ENCODE results near the gene SPOUT1. TPM values are rescaled to one million over a fixed set of nuclear protein-coding genes. Genes with fewer than 3 reads are reported as not detected.
A peak's percentile ranks its signal among the peaks of the same experiment; 100 is the strongest.

The SPOUT1 gene
- total RNA-seq, 1 experiment from 2014 or later: 70.4 TPM

- ATAC-seq (peak; percentile 59), DNase-seq (ENCODE audit: low read depth, low spot score) (no peak)
- intact Hi-C loops (cut with micrococcal nuclease): no loop called here
- Histone ChIP-seq H3K4me1 (ENCODE audit: control insufficient read depth in 1 of 2, insufficient read depth in 2 of 2, low read length in 2 of 2) (peaks cover 12 to 23% of the 10 kb centered on the region in 2 experiments; a peak in 3 of 4 replicates), H3K4me3 (replicated peaks in 1 of 2; ENCODE audit: low read depth in 1 of 2, low read length in 2 of 2) (peak overlapping the region; percentile 54 to 71), H4K20me1 (ENCODE audit: insufficient read depth) (no peaks in the 10 kb centered on the region), H2AFZ (ENCODE audit: low read depth, low read length, poor library complexity, severe bottlenecking) (no peak overlapping the region), H3K9me2 (ENCODE audit: insufficient read depth) (no peaks in the 10 kb centered on the region), H3K36me3 (ENCODE audit: control insufficient read depth in 1 of 2, insufficient read depth in 2 of 2, low read length in 2 of 2) (peaks cover 8 to 14% of the 10 kb centered on the region in 2 experiments; a peak in 3 of 4 replicates), H3K9me3 (ENCODE audit: control insufficient read depth in 1 of 2, insufficient read depth in 1 of 2, low read depth in 1 of 2, low read length in 2 of 2) (no peaks in the 10 kb centered on the region), H3K27ac (ENCODE audit: low read depth, low read length) (peak overlapping the region; percentile 85), H3K79me2 (ENCODE audit: insufficient read depth, low read length) (no peaks in the 10 kb centered on the region), H3K9ac (ENCODE audit: low read length) (peak overlapping the region; percentile 73), H3K27me3 (ENCODE audit: insufficient read depth, low read length) (no peaks in the 10 kb centered on the region), H3K4me2 (ENCODE audit: low read length) (peak overlapping the region; percentile 97)
- RAD21 ChIA-PET (ENCODE audit: low non-redundant PET in 1 of 2, low total read pairs in 2 of 2, uncharacterized antibody in 2 of 2, unreplicated experiment in 2 of 2): interaction anchor here (1.1 to 1.5 kb wide), 2 partner anchors 86 to 109 kb away, joined by 3 to 4 read pairs; no protein-coding TSS in a partner anchor
- CTCF ChIA-PET: interaction anchor here (0.7 to 2.0 kb wide), 17 partner anchors 9 to 269 kb away, joined by 3 to 23 read pairs (median 3); partner anchors contain the start of genes SPOUT1 and ZDHHC12
- no peak for TF ChIP-seq JUND (IDR thresholded peaks at IDR 0.05)
- peak; percentile 64; the same call in 1 of the 2 replicates for TF ChIP-seq ZFX (IDR thresholded peaks at IDR 0.05)
- peak; percentile 54; the same call in 1 of the 2 replicates for TF ChIP-seq MAX (IDR thresholded peaks at IDR 0.05)
- TF ChIP-seq ZBTB33 (IDR thresholded peaks at IDR 0.05; ENCODE audit: extremely low read depth, insufficient replicate concordance, low read length): no peak
- POLR2A ChIA-PET: interaction anchor here (0.6 to 1.4 kb wide), 3 partner anchors 11 to 167 kb away, joined by 3 to 9 read pairs (median 7); partner anchors contain the start of gene SPOUT1
- BruUV-seq (replicated peaks): no TSS peak
Measured at GRCh38 chr9:128818839-128819715, 10.5 kb downstream of the SPOUT1 start.

Data from HCT116 (cell line).